ENCODE measurements around the gene CLPSL2.

Gene CLPSL2

DNA sequence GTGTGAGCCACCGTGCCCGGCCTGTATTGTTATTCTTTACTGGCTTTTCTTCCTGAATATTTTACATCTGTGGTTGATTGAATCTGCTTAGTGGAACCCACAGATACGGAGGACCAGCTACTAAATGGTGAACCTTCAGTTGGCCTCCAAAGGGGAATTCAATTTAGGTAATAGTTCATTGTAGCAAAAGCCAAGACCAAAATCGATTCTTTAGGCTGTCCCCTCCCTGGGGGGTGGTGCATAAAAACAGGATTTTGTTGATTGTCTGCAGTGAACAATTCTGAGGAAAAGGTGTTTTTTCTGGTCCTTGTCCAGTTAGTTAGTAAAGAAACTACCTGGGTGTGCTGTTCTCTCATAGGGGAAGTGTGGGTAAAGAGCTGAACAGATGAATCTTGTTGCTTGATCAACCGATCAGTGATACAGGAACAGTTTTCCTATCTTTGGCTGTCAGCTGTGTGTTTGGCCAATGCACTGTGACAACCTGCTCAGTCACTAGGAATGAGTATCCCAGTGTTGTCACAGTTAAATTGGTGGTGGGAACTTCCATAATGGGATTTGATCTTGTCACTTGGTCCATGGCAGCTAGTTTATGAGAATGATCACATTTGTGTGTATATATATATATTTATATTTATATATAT, 48.3 kb downstream of the CLPSL2 start:
- TF ChIP-seq, protein P1, sequence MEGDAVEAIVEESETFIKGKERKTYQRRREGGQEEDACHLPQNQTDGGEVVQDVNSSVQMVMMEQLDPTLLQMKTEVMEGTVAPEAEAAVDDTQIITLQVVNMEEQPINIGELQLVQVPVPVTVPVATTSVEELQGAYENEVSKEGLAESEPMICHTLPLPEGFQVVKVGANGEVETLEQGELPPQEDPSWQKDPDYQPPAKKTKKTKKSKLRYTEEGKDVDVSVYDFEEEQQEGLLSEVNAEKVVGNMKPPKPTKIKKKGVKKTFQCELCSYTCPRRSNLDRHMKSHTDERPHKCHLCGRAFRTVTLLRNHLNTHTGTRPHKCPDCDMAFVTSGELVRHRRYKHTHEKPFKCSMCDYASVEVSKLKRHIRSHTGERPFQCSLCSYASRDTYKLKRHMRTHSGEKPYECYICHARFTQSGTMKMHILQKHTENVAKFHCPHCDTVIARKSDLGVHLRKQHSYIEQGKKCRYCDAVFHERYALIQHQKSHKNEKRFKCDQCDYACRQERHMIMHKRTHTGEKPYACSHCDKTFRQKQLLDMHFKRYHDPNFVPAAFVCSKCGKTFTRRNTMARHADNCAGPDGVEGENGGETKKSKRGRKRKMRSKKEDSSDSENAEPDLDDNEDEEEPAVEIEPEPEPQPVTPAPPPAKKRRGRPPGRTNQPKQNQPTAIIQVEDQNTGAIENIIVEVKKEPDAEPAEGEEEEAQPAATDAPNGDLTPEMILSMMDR (IDR thresholded peaks at IDR 0.05; ENCODE audit: low read depth, low read length) = no peak
- DNase-seq (ENCODE audit: low read depth in 2 of 2) = no peak
- H3K4me3 ChIP-seq (replicated peaks in 1 of 2; ENCODE audit: low read depth in 2 of 2, low read length in 2 of 2) = no peak overlapping the region

Data from cardiac fibroblast (primary cell).